ENCODE measurements around the gene NRROS.

DNA sequence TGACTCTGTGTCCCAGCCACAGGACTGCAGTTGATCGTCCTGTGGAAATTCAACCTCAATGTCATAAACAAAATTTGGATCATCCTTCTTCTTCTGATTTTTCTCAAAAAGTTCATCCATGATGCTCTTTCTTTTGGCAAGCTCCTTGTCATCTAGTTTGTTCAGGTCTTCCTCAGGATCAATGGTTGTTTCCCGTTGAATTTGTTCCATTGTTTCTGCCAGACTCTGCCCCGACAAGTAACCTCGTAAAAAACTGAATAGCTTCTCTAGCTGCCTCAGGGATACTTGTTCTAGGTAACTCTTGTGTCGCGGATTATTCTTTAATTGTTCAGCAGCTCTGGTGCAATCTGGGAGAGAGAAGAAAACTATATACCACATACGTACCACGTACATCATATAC lies 68.1 kb downstream of the NRROS start:
- TF ChIP-seq YY1 (IDR thresholded peaks at IDR 0.05; ENCODE audit: insufficient read depth, insufficient read length) (no peak), ZNF274 (IDR thresholded peaks at IDR 0.05; ENCODE audit: low read depth, low read length) (no peak), SUZ12 (IDR thresholded peaks at IDR 0.05; ENCODE audit: extremely low read depth, insufficient read depth, insufficient read length) (no peak)

Data from NT2/D1 (cell line).